ENCODE data around the gene CES4A. TPM values are rescaled to one million over a fixed set of nuclear protein-coding genes. Genes with fewer than 3 reads are reported as not detected.

CES4A gene
- polyA plus RNA-seq, 1 of the 3 experiments (the other 2 are of a cell fraction): 7.3 TPM

DNA sequence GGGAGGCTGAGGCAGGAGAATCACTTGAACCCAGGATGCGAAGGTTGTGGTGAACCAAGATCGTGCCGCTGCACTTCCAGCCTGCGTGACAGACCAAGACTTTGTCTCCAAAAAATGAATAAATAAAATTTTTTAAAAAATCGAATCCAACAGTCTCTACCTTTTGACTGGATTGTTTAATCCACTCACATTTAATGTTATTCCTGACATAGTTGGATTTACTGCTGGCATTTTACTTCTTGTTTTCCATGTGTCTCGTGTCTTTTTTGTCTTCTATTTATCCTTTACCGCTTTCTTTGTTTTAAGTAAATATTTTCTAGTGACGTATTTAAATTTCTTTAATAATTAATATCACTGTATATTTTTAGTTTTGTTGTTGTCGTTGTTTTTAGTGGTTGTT lies 5.4 kb upstream of the CES4A start:
- H4K20me1 ChIP-seq (ENCODE audit: insufficient read depth): no peaks in the 10 kb centered on the region
- CTCF ChIA-PET: interaction anchor here (0.6 to 1.9 kb wide), 7 partner anchors 22 to 194 kb away, joined by 3 to 9 read pairs (median 4); partner anchors contain the start of genes CES3, FBXL8 and TRADD
- POLR2A ChIA-PET: no interaction called here

More for the DNA sequence above, 5.4 kb upstream of the CES4A start:
- Histone ChIP-seq H3K79me2 (ENCODE audit: insufficient read depth) (no peaks in the 10 kb centered on the region), H3K9ac (no peak overlapping the region), H3K4me3 (ENCODE audit: low read depth in 2 of 2, low read length in 1 of 2) (no peak overlapping the region), H3K27me3 (ENCODE audit: insufficient read depth) (no peaks in the 10 kb centered on the region), H3K4me2 (no peak overlapping the region), H3K36me3 (replicated peaks in 1 of 2; ENCODE audit: control insufficient read depth in 1 of 2, insufficient read depth in 2 of 2, low read length in 1 of 2) (no peaks in the 10 kb centered on the region), H3K27ac (ENCODE audit: low read depth in 2 of 2, low read length in 1 of 2) (no peak overlapping the region), H3F3A (replicated peaks; ENCODE audit: insufficient read depth) (no peaks in the 10 kb centered on the region), H3K9me3 (no peaks in the 10 kb centered on the region), H2AFZ (ENCODE audit: low read depth) (no peak overlapping the region), H3K9me2 (no peaks in the 10 kb centered on the region), H3K4me1 (ENCODE audit: control insufficient read depth in 1 of 2, insufficient read depth in 2 of 2, low read depth in 1 of 2, low read length in 1 of 2) (no peaks in the 10 kb centered on the region)
- no peak for DNase-seq
- TF ChIP-seq EP300 (IDR thresholded peaks at IDR 0.05; ENCODE audit: borderline replicate concordance in 1 of 2, low read depth in 1 of 2, low read length in 1 of 2) (no peak), SMC3 (IDR thresholded peaks at IDR 0.05; ENCODE audit: low read depth, low read length) (no peak), FOXJ3 (CRISPR knock-in tag; IDR thresholded peaks at IDR 0.05) (no peak), REST (IDR thresholded peaks at IDR 0.05; ENCODE audit: low read depth, low read length) (no peak), GATA2 (CRISPR knock-in tag; IDR thresholded peaks at IDR 0.05) (no peak), RFX5 (IDR thresholded peaks at IDR 0.05; ENCODE audit: low read length) (no peak), EZH2phosphoT487 (IDR thresholded peaks at IDR 0.05; ENCODE audit: borderline replicate concordance, low read depth) (no peak), MXI1 (IDR thresholded peaks at IDR 0.05; ENCODE audit: low read depth, low read length) (no peak), MAX (IDR thresholded peaks at IDR 0.05; ENCODE audit: low read depth) (no peak), ELF1 (IDR thresholded peaks at IDR 0.05) (no peak), ZBTB33 (IDR thresholded peaks at IDR 0.05; ENCODE audit: borderline replicate concordance, low read depth) (no peak), FOXM1 (IDR thresholded peaks at IDR 0.05; ENCODE audit: low read depth) (no peak), GABPA (IDR thresholded peaks at IDR 0.05; ENCODE audit: low read depth) (no peak), SIN3A (IDR thresholded peaks at IDR 0.05; ENCODE audit: borderline replicate concordance, low read depth, low read length) (no peak)
- TF ChIP-seq, protein P1, sequence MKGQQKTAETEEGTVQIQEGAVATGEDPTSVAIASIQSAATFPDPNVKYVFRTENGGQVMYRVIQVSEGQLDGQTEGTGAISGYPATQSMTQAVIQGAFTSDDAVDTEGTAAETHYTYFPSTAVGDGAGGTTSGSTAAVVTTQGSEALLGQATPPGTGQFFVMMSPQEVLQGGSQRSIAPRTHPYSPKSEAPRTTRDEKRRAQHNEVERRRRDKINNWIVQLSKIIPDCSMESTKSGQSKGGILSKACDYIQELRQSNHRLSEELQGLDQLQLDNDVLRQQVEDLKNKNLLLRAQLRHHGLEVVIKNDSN (IDR thresholded peaks at IDR 0.05; ENCODE audit: borderline replicate concordance, low read depth): no peak
- TF ChIP-seq, protein P2, sequence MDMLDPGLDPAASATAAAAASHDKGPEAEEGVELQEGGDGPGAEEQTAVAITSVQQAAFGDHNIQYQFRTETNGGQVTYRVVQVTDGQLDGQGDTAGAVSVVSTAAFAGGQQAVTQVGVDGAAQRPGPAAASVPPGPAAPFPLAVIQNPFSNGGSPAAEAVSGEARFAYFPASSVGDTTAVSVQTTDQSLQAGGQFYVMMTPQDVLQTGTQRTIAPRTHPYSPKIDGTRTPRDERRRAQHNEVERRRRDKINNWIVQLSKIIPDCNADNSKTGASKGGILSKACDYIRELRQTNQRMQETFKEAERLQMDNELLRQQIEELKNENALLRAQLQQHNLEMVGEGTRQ (IDR thresholded peaks at IDR 0.05; ENCODE audit: borderline replicate concordance, low read depth, low read length): no peak
- TF ChIP-seq, protein P3, sequence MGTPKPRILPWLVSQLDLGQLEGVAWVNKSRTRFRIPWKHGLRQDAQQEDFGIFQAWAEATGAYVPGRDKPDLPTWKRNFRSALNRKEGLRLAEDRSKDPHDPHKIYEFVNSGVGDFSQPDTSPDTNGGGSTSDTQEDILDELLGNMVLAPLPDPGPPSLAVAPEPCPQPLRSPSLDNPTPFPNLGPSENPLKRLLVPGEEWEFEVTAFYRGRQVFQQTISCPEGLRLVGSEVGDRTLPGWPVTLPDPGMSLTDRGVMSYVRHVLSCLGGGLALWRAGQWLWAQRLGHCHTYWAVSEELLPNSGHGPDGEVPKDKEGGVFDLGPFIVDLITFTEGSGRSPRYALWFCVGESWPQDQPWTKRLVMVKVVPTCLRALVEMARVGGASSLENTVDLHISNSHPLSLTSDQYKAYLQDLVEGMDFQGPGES (IDR thresholded peaks at IDR 0.05; ENCODE audit: low read depth, low read length): no peak
- TF ChIP-seq, protein P4, sequence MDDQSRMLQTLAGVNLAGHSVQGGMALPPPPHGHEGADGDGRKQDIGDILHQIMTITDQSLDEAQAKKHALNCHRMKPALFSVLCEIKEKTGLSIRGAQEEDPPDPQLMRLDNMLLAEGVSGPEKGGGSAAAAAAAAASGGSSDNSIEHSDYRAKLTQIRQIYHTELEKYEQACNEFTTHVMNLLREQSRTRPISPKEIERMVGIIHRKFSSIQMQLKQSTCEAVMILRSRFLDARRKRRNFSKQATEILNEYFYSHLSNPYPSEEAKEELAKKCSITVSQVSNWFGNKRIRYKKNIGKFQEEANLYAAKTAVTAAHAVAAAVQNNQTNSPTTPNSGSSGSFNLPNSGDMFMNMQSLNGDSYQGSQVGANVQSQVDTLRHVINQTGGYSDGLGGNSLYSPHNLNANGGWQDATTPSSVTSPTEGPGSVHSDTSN (IDR thresholded peaks at IDR 0.05): no peak
- WGBS (ENCODE audit: low lambda C conversion rate): 77% methylated on average over 9 of the region's 9 CpGs
